GM13977 (cell line): Measurements from ENCODE around the gene NELL1.

ENCODE experiments used
- DNase-seq: peaks from one replicate; pipeline ENCODE4 v3.0.0; 2012; ENCODE audit warnings: low spot score
- CTCF ChIP-seq: IDR thresholded peaks from 2 replicates; pipeline ENCODE4 v1.5.1; 2012; ENCODE audit warnings: mild to moderate bottlenecking, control low read depth; ENCODE audit not compliant: insufficient read depth; ENCODE audit errors: extremely low read depth, missing control alignments
- in situ Hi-C: fragments of 300-500 bp; cut with MboI; formaldehyde crosslinking; loops from one replicate; pipeline ENCODE4 v1.12.0; 2022; ENCODE audit warnings: low sequenced_read_pairs, low pct_unique_long_range_greater_than_20kb, mixed read lengths, inconsistent platforms; ENCODE audit not compliant: unreplicated experiment

Gene NELL1

GRCh38 chr11:21572210-21572609, 902.8 kb downstream of the NELL1 start:
- in situ Hi-C loops, result no loop called here
- no peak for DNase-seq
- TF ChIP-seq CTCF, result no peak

GRCh38 chr11:21582791-21583190, 913.4 kb downstream of the NELL1 start:
- TF ChIP-seq CTCF, result no peak
- DNase-seq, result no peak
- in situ Hi-C loops, result no loop called here

- no peak for TF ChIP-seq CTCF
- DNase-seq, result no peak
- in situ Hi-C loops, result no loop called here
These were observed 919.4 kb downstream of the NELL1 start for GRCh38 chr11:21588754-21589153.

GRCh38 chr11:21602699-21603098, 933.3 kb downstream of the NELL1 start:
- in situ Hi-C loops, result no loop called here
- DNase-seq, result no peak

GRCh38 chr11:21603886-21604285, 934.5 kb downstream of the NELL1 start:
- TF ChIP-seq CTCF, result no peak
- in situ Hi-C loops, result no loop called here
- DNase-seq, result no peak

More at GRCh38 chr11:21602699-21603098, 933.3 kb downstream of the NELL1 start:
- TF ChIP-seq CTCF, result no peak

GRCh38 chr11:21604564-21604963, 935.2 kb downstream of the NELL1 start:
- no peak for DNase-seq

More at GRCh38 chr11:21604564-21604963, 935.2 kb downstream of the NELL1 start:
- in situ Hi-C loops, result no loop called here
- TF ChIP-seq CTCF, result no peak
